Endodermal cell (in vitro differentiated cells): ENCODE measurements around the gene PRKCZ. TPM values are rescaled to one million over a fixed set of nuclear protein-coding genes. Genes with fewer than 3 reads are reported as not detected.
A peak's percentile ranks its signal among the peaks of the same experiment; 100 is the strongest.

Experiments used
- DNase-seq: peaks from one replicate; pipeline ENCODE4 v3.0.0-alpha.2; 2017
- H3K27ac ChIP-seq: 2 replicates; pipeline ENCODE4 v1.5.1; 2013; ENCODE audit warnings: mild to moderate bottlenecking, low read depth, low read length, moderate library complexity
- H3K27me3 ChIP-seq: 2 replicates; pipeline ENCODE4 v1.6.1; 2013; ENCODE audit warnings: mild to moderate bottlenecking, low read length, moderate library complexity; ENCODE audit not compliant: insufficient read depth, control insufficient read depth, poor library complexity, severe bottlenecking
- H3K36me3 ChIP-seq: 2 replicates; pipeline ENCODE4 v1.7.0; 2013; ENCODE audit warnings: mild to moderate bottlenecking, low read length, moderate library complexity; ENCODE audit not compliant: control insufficient read depth, insufficient read depth
- H3K4me1 ChIP-seq: one replicate; pipeline ENCODE4 v1.7.0; 2013; ENCODE audit warnings: low read length; ENCODE audit not compliant: control insufficient read depth, insufficient read depth
- H3K4me3 ChIP-seq: 2 replicates; pipeline ENCODE4 v1.5.1; 2013; ENCODE audit warnings: mild to moderate bottlenecking, low read length, moderate library complexity
- H3K9ac ChIP-seq: 2 replicates; pipeline ENCODE4 v1.6.1; 2013; ENCODE audit warnings: mild to moderate bottlenecking, low read length, moderate library complexity; ENCODE audit not compliant: poor library complexity, severe bottlenecking; ENCODE audit errors: extremely low read depth
- H3K9me3 ChIP-seq: 2 replicates; pipeline ENCODE4 v1.6.1; 2013; ENCODE audit warnings: mild to moderate bottlenecking, low read length, moderate library complexity; ENCODE audit not compliant: control insufficient read depth
- H3K27ac Mint-ChIP-seq: 2 replicates; pipeline ENCODE4 v1.8.0; 2020; ENCODE audit warnings: mixed read lengths
- H3K27me3 Mint-ChIP-seq: 2 replicates; pipeline ENCODE4 v1.8.0; 2021; ENCODE audit warnings: mild to moderate bottlenecking, mixed read lengths; ENCODE audit not compliant: insufficient read depth
- H3K36me3 Mint-ChIP-seq: 2 replicates; pipeline ENCODE4 v1.8.0; 2020; ENCODE audit warnings: low read depth, mixed read lengths
- H3K4me1 Mint-ChIP-seq: 2 replicates; pipeline ENCODE4 v1.8.0; 2020; ENCODE audit warnings: mixed read lengths
- H3K4me3 Mint-ChIP-seq: 2 replicates; pipeline ENCODE4 v1.8.0; 2020; ENCODE audit warnings: mild to moderate bottlenecking, moderate library complexity, mixed read lengths
- H3K9me3 Mint-ChIP-seq: 2 replicates; pipeline ENCODE4 v1.8.0; 2020; ENCODE audit warnings: mild to moderate bottlenecking, mixed read lengths
- CTCF ChIP-seq: fragments of 200-600 bp; sonication (generic); conservative IDR thresholded peaks from 2 replicates; pipeline ENCODE4 v1.5.0; 2021; ENCODE audit warnings: antibody characterized with exemption, mild to moderate bottlenecking
- WGBS, 2 experiments: methylation state at CpG; one replicate each; pipeline versions ENCODE4 v1.1.5 to v1.1.7; 2013; ENCODE audit warnings: missing lambda C conversion rate in 2 of 2, mixed read lengths in 1 of 2; ENCODE audit not compliant: insufficient coverage in 1 of 2, insufficient read length in 1 of 2; 5-methylcytosine and 5-hydroxymethylcytosine counted together
- total RNA-seq, 2 donors: library from RNA; stranded (reverse); fragmentation: NEBNext Ultra II Directional in 1 of 2; extraction: Animal tissue kit (Norgen Biotek cat#: 25700) in 1 of 2; gene quantifications; 2 replicates in 1 of 2; 3 replicates in 1 of 2; pipeline ENCODE4 v1.2.1, GENCODE V29; 2021

Gene PRKCZ
- total RNA-seq, 2 donors from 2014 or later, result 49.9 to 68.5 TPM

- peaks cover 31% of the 10 kb centered on the region for H3K36me3 Mint-ChIP-seq
- no peak overlapping the region for H3K4me3 ChIP-seq
- DNase-seq, result no peak
- WGBS, 2 experiments, result 95% methylated on average over 5 to 12 of the region's 12 CpGs
- H3K9me3 ChIP-seq, result no peaks in the 10 kb centered on the region
- peaks cover 4% of the 10 kb centered on the region for H3K27me3 Mint-ChIP-seq
- TF ChIP-seq CTCF, result no peak
- peaks cover 5% of the 10 kb centered on the region for H3K4me1 ChIP-seq
- H3K9me3 Mint-ChIP-seq, result no peaks in the 10 kb centered on the region
- no peak overlapping the region for H3K9ac ChIP-seq
- H3K27me3 ChIP-seq, result peaks cover 5% of the 10 kb centered on the region
- peaks cover 9% of the 10 kb centered on the region for H3K4me1 Mint-ChIP-seq
- H3K4me3 Mint-ChIP-seq, result no peak overlapping the region
- H3K36me3 ChIP-seq, result peaks cover 17% of the 10 kb centered on the region
- H3K27ac Mint-ChIP-seq, result no peak overlapping the region
- H3K27ac ChIP-seq, result no peak overlapping the region
Observed at GRCh38 chr1:2053784-2054376, 3.7 kb downstream of the PRKCZ start.

DNA sequence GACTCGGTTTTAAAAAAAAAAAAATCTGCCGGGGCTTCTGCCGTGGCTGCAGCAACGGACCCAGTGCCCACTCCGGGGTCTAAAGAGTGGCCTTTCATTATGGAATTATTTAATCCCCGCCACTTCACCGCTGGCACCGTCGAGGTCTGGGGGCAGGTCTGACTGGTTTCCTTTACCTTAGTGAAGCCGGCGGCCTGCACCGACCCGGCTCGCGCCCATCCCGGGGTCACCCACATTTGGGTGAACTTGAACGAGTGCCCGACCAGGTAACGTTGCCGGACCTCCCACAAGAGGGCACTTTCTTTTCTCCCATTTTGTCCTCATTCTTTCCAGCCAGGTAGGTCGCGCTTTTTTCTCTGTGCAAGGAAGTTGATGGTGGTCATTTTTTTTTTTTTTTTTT, 4.3 kb downstream of the PRKCZ start:
- peaks cover 5% of the 10 kb centered on the region for H3K27me3 ChIP-seq
- H3K4me1 ChIP-seq, result peaks cover 5% of the 10 kb centered on the region
- WGBS, 2 experiments, result 92 to 96% methylated on average over 16 to 21 of the region's 22 CpGs
- Mint-ChIP-seq H3K4me1 (peaks cover 4% of the 10 kb centered on the region), H3K36me3 (peaks cover 37% of the 10 kb centered on the region), H3K4me3 (no peak overlapping the region), H3K27ac (no peak overlapping the region), H3K27me3 (no peaks in the 10 kb centered on the region), H3K9me3 (no peaks in the 10 kb centered on the region)
- H3K9me3 ChIP-seq, result no peaks in the 10 kb centered on the region
- no peak overlapping the region for H3K27ac ChIP-seq
- no peak for DNase-seq
- TF ChIP-seq CTCF, result no peak
- peaks cover 20% of the 10 kb centered on the region for H3K36me3 ChIP-seq
- no peak overlapping the region for H3K4me3 ChIP-seq
- H3K9ac ChIP-seq, result no peak overlapping the region

DNA sequence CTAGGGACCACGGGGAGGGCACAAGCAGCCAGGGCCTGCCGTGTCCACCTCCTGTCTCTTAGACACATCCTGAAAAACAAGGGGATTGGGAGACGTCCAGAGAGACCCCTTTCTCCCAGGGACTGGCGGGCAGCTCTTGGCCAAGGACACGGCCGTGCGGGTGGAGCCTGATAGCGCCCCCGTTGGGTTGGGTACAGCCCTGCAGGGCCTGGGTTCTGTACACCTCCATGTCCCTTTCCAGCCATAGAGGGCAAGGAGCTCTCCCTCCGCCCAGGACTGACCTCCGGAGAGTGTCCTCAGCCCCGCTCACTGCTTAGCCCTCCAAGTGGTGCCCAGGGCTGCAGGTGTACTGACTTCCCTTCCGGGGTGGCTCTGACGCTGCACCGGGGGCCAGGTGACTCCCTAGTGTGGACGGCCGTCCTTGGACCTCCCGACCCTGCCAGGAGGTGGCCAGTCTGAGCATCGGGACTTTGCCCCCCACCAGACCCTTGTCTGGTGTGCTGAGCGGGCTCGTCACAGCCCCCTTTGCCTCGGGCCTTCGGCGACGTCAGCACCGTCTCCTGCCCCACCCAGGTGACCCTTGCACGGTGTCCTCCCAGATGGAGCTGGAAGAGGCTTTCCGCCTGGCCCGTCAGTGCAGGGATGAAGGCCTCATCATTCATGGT, 5.8 kb downstream of the PRKCZ start:
- Histone ChIP-seq H3K9ac (no peak overlapping the region), H3K9me3 (no peaks in the 10 kb centered on the region), H3K4me3 (no peak overlapping the region), H3K4me1 (peaks cover 5% of the 10 kb centered on the region), H3K27ac (no peak overlapping the region), H3K36me3 (peaks cover 20% of the 10 kb centered on the region), H3K27me3 (peaks cover 5% of the 10 kb centered on the region)
- Mint-ChIP-seq H3K27ac (no peak overlapping the region), H3K9me3 (no peaks in the 10 kb centered on the region), H3K4me3 (no peak overlapping the region), H3K36me3 (peaks cover 40% of the 10 kb centered on the region), H3K27me3 (no peaks in the 10 kb centered on the region), H3K4me1 (peaks cover 4% of the 10 kb centered on the region)
- DNase-seq, result no peak
- peak; percentile 26 for TF ChIP-seq CTCF
- 95 to 98% methylated on average over 18 to 29 of the region's 29 CpGs for WGBS, 2 experiments
